Stimulated activated CD8-positive, alpha-beta memory T cell treated with anti-CD3 and anti-CD28 coated beads, Interleukin-15, amount 100 ng/mL, for 1 hour (primary cell): Measurements from ENCODE around the gene MFSD6.

Source experiments
- DNase-seq: peaks from one replicate; pipeline ENCODE4 v3.0.0-alpha.2; 2020; ENCODE audit warnings: low read depth

Gene MFSD6

DNA sequence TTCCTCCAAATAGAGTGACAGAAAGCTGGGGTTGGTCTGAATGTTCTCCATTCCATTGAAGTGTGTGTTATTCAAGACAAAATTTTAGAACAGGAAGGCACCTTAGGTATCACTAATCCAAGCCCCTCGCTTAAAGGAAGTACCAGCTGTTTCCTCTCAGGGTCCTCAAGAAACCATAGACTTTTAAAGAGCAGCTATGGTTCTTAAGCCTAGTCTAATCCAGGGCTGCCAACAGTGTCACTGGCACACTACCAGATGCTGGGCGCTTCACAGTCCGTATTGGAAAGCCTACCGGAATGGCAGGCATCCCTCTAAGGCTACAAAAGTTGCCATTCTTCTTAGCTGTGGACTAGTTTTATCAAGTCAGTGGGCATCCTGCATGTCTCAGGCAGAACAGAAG, 124.4 kb downstream of the MFSD6 start:
- no peak for DNase-seq

DNA sequence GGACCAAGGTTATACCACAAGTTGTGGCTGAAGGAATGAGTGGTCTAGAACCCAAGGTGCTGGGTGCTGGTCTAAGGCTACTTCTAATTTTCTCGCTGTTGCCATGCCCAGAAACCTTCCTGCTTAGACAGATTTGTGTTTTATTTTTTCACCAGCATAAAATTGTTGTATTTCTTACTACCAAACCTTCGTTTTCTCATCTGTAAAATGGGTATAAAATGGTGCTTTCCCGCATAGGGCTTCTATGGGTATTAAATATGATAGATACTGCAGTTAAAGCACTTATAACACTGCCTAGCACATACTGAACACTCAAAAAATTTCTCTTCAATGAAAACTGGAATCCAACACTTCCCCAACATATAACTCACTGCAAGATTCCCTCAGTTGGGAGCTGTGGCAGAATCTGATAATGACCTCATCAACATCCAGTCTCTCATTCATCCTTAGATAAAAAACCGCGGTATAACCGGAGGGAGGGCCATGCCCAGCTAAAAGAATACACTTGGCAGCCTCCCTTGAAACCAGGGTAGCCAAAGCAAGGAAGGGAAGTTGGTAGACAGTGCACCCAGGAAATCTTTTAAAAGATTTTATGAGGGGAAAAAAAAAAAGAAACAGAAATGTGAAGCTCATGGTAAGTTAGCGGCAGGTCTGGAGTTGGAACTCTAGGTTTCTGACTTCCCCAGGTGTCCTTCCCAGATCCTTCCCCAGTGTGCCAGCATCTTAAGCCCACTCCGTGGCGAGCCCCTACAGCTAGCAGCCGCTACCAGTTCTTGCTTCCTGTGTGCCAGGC, 125.2 kb downstream of the MFSD6 start:
- DNase-seq: no peak

DNA sequence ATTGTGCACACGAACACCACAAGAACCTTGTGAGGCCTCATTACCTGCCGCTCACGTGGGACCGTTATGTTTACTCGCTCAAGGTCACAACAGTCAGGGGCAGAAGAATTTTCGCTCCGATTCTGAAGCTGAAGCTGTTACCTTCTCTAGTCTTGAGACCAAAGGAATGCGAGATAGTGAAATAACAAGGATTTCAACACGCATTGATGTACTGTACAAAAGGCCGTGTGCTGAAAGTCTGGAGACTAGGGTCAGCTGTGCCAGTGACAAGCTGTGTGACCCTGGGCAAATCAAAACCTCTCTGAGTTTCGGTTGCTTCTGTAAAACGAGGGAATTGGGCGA, 125.8 kb downstream of the MFSD6 start:
- no peak for DNase-seq

DNA sequence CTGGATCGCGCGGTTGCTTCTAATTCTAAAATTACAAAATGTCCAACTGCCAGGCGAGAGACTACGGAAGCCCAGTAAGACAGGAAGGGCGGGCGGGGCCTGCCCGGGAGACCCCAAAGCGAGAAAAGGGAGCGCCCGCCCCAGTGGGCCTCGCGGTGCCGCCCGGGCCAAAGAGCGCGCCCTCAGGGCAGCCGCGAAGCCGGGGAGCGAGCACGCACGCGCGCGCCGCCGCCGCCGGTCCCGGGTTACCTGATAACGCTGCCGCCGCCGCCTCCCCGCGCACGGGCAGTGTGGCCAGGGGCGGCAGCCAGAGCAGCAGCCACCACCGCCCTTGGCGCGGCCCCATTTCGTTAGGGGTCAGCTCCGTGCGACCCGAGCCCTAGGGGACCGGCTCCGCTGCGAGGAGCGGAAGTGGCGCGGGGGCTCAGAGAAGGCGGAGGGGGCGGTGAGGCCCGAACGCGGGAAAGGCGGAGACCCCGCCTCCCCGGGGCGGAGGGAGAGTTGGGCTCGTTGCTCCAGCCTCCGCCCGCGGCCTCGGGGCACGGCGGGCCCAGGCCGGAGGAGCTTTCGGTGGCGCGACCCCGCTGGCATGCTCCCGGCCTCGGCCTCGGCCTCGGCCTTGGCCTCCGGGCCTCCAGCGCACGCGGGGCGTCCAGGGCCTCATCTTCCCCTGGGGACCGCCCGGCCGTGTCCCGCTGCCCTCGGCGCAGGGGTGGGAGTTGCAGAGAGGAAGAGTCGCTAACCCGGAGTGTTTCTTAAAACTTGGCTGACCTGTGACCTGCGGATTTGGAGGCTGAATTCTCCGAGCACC, 126.4 kb downstream of the MFSD6 start, which contains the start of gene NEMP2:
Gene NEMP2, minus strand, starts transcription at position 413 of the 811 bp plus-strand sequence. Its CDS starts 67 bp downstream, at position 346.
- DNase-seq: peak; percentile 53

DNA sequence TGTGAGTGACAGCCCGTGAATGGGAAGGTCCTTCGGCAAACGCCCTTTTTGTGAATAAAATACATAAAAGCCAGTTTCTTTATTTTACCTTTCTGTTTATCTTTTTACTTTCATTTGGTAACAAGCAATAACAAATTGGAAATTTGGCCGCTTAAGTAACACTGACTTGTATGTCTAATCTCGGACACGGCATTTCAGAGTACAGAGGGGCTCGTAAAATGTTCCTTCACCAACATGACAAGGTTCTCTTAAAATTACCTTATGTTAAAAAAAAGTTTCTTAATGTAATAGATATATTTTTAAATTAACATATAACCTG, 126.9 kb downstream of the MFSD6 start:
- no peak for DNase-seq

DNA sequence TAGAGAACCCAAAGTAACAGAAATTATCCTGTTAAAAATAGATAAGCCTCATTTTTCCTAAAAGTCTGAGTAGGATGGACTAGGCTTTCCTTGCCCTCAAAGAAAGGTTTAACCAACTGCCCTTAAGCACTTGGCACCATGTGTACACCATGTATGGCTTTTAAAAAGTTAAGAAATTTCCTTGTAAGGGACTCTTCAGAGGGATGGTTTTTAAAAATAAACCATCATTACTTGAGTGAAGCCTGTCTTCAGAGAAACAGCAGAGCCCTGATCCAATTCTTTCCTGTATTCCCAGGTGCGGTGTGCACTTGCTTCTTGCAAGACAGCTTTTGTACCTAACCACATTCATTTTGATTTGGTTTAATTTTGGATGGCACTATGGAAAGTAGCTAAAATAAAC, 127.4 kb downstream of the MFSD6 start:
- DNase-seq: no peak

DNA sequence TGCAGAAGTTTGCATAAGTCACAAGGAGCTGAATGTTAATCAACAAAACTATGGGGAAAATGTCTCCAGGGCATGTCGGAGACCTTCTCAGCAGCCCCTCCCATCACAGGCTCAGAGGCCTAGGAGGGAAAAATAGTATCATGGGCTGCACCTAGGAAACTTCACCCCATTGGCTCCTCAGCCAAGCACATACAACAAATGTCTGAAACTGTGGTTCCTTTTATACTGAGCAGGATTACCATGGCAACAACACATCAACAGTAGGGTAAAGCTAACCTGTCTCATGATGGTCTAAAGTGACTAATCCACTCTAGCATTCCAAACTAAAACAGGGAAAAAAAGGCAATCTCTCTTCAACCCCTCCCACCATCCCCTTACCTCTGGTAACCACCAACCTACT, 129.6 kb downstream of the MFSD6 start:
- DNase-seq: no peak

DNA sequence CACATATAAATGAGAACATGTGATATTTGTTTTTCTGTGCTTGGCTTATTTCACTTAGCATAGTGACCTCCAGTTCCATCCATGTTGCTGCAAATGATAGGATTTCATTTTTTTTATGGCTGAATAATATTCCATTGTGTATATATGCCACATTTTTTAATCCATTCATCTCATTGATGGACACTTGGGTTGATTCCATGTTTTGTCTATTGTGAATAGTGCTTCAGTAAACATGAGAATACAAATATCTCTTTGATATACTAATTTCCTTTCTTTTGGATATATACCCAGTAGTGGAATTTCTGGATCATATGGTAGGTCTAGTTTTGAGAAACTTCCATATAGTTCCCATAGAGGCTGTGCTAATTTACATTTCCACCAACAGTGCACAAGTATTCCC, 130.0 kb downstream of the MFSD6 start:
- DNase-seq: no peak

DNA sequence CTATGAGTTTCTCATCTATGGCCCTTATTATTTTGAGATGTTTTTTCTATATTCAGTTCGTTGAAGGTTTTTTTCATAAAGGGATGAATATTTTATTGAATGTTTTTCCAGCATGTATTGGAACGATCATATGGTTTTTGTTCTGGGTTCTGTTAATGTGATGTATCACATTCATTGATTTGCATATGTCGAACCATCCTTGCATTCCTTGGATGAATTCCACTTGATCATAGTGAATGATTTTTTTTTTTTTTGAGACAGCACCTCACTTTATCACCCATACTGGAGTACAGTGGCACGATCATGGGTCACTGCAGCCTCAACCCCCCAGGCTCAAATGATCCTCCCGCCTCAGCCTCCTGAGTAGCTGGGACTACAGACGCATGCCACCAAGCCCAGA, 131.9 kb downstream of the MFSD6 start:
- no peak for DNase-seq

DNA sequence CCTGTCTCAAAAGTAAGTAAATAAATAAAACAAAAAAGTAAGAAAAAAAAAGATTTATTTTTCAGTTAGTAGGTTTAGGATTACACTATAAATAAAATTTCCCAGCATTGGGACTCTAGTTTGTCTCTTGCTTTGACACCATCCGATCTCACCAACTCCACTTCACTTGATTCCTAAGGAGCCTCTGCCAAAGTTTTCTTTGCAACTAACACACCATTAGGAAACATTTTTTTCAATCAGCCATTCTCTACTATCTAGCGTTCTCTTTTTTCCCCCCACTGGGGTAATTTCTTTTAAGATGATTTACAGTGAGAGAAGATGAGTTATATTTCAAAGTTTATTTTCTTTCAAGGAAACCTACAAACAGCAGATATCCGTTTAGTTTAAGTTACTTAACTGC, 136.9 kb downstream of the MFSD6 start:
- no peak for DNase-seq

DNA sequence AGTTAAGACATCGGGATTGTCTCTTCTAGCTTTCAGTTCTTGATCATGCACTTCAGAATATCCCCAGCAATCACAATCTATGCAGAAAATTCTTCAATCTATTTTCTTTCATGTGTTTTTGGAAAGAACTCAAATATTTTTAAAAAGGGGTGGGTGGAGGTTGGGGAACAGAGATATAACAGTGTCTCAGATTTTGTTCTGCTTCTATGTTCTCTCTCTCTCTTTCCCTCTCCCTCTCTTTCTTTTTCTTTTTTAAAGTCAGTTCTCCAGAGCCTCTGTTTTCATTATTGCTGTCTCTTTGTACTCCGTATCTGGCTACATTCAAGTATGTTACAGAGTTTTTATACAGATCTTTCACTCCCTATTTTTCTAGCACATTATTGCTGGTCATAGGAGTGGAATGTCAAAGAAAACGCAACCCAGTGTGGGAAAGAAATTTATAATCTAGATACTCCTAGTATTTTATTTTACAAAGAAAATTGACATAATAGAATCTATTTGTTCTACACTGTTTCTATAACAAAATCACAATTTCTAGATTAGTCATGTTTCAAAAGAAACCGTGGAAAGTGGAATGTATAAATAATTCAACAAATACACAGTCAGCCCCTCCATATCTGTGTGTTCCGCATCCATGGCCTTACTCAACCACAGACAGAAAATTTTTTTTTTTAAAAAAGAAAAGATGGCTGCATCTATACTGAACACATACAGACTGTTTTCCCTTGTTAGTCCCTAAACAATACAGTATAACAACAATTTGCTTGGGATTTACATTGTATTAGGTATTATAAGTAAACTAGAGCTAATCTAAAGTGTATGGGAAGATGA, 137.6 kb downstream of the MFSD6 start:
- DNase-seq: no peak

DNA sequence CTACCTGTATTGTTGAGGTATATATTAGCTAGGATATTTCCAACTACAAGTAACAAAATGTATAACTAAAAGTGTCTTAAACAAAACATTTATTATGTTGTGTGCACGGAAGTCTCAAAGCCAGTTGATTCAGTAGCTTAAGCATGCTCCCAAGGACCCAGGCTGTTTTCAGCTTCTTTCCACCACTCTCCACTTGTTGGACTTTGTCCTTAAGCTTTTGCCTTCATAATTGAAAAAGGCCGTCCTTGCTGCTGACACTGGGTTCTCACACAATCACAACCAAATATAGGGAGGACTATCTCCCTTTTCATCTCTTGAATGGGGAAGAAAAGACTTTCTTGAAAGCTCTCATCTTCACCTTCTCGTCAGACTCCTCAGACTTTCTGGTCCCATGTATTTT, 138.6 kb downstream of the MFSD6 start:
- no peak for DNase-seq

DNA sequence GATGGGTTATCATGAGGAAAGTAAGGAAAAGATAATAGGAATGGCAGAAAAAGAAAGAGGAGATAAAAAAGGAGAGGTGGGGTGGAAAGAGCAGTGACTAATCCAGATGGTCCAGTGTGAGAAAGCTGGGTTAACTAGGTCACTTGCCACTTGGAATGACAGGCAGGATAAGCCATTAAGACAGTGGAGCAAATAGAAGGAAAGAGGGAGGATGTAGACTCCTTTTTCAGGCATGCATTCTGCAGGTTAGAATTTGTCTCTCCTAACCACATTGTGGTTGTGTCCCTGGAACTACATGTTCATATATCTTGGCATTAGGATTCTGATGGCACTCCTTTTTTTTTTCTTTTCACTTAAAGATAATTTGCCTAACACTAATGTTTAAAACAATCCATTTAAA, 139.7 kb downstream of the MFSD6 start:
- no peak for DNase-seq

DNA sequence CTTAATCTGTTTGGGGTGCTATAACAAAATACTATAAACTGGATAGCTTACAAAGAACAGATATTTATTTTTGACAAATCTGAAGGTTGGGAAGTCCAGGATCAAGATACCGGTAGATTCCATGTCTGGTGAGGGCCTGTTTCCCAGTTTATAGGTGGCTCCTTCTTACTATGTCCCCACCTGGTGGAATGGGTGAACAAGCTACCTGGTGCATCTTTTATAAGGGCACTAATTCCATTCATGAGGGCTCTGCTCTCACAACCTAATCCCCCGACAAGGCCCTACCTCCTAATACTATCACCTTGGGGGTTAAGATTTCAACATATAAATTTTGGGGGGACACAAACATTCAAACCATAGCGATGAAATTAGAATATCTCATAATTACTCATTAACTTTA, 142.0 kb downstream of the MFSD6 start:
- no peak for DNase-seq
